Activated CD8-positive, alpha-beta memory T cell treated with anti-CD3 and anti-CD28 coated beads for 48 hours (primary cell): ENCODE measurements around the gene ABHD16B.
A peak's percentile ranks its signal among the peaks of the same experiment; 100 is the strongest.

Experiments
- DNase-seq, 3 experiments: peaks; one replicate each; pipeline ENCODE4 v3.0.0-alpha.2; 2020; ENCODE audit warnings: low read depth in 2 of 3, low spot score in 2 of 3

ABHD16B gene

DNA sequence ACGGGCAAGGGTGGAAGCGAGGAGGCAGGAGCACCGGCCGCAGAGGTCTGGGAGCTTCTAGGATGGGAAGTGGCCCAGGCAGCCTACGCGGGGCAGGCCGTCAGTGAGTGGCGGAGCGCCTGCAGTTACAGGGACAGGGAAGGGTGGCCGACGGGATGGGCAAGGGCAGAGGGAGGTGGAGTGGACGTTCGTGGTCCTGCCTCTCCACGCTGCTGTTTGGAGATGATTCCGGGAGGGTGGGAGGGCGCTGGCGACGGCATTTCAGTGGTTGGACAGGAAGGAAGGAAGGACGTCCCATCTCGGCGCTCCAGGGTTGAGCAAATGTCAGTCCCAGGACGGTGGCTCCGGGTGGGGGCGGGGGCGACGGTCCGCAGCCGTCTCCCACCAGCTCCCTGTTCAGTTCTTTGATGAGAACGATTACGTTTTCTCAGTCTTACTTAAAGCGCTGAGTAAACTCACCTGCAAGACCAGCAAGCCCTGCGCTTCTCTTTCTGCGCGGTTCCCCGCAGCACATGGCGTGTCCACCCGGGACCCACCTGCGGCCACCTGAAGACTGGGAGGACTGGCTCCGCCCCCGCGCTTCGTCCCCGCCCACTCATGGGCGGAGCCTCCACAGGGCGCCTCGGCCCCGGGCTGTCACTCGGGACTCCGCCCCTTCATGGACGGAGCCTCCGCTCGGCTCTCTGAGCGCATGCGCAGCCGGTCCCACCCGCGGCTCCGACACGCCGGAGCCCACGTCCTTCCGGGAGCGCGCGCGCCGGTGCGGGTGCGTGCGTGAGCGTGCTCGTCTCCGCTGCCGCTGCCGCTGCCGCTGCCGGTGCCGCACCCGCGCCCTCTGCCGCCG is 33.3 kb downstream of the ABHD16B start, which contains the start of gene DNAJC5:
Gene DNAJC5 (plus strand): TSS at position 769 of the 844 bp plus-strand sequence. CDS start 33,220 bp downstream, outside the sequence.
- DNase-seq: peak; percentile 77 to 94 (median 91)

DNA sequence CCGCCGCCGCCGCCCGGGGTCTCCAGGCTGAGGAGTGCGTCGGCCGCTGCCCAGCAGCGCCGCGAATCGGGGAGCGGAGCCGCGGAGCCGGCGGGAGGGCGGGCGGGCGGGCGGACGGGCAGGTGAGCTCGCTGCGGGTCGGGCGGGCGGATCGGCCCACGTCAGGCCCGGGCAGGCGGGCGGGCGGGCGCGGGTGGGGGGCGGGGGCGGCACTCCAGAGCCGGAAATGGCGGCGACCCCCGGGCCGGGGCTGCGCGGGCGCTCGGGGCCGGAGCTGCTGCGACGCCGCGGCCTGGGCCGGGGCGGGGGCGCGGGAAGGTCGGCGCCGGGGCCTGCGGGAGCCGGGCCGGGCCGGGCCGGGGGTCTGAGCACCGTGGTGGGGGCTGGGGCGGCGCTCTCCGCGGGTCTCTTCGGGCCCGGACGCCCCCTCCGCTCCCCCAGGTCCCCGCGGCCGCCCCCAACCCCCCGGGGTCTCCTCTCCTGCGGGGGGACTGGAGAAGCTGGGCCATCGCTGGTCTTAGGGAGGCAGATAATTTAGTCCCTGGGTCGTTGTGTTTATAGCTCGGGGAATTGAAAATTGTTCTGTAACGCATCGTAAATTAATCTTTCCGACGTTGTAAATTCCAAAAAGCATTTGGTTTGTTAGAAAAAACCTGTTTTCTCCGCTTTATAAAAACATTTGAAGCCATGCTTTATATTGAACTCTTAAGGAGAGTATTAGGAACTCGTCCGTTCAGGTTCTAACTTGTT is 34.1 kb downstream of the ABHD16B start:
- no peak for DNase-seq

DNA sequence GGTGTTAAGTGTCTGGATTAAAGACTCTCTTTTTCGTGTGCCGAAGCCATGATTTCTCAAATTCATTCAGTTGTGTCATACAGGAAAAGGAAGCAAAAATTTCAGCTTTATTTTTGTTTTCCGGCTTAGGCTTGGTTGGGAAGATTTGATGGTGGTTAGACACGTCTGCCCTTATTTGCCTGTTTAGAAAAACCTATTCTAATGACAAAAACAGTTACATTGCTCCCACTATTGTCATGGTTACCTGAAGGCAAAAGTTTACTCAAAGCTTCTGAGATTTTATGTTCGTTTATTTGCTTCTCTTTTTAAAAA is 34.6 kb downstream of the ABHD16B start:
- DNase-seq: no peak

DNA sequence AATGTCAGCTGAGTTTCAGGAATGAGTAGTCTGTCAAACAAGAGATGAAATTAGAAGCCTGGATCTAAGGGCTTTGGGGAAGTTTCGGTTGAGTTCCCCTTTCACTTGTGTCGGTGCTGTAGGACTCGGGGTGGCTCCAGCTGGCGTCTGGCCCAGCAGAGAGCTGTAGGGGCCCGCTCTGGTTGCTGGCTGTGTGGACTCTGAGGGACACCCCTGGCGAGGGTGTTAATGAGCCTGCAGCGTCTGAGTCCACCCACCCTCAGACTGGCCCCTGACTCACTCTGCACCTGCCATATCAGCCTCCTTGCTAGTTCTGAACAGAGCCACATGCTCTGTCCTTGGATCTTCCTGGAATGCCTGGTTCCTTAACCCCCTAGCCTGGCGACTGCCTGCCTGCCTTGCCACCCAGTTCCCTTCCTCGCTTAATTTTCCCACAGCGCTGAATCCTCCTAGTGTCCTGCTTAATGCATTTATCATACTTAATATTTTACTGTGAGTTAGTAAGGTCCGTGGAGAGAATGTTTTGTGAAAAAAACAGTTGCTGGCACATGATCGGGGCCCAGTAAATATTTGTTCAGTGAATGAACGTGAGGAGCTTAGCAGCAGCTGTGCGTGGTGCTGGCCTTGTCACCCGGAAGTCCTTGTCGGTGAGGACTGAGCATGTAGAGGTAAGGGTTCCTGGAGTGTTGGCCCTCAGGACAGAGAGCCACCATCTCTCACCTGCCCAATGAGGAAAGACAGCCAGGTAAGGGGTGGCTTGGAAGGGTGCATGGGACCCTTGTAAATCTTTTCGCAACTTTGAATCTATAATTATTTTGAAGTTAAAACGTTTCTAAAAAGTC is 35.2 kb downstream of the ABHD16B start:
- DNase-seq: no peak

DNA sequence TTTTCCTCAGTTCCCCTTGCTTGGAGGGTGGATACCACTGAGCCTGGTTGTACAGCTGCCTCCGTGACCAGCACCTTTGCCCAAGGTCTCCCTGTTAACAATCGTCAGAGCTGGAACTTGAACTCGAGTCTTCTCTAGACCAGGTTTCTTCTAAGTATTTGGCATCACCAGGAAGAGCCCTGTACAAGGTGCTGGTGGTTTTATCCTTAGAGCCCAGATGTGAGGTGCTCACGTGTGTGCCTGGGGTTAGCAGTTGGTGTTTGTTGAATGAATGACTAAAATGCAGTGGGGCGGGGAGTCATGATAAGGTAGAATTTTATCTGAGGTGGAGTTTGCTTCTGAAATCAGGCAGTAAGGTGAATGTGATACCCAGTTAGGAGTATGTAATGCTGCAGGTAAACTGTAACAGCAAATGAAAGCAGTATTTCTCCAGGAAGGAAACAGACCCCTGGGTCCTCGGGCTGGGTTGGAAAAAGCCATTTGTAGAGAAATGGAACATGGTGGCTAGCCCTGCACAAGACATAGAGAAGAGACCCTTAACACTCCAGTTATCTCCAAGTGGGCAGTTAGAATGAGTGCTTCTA is 36.8 kb downstream of the ABHD16B start:
- DNase-seq: no peak

DNA sequence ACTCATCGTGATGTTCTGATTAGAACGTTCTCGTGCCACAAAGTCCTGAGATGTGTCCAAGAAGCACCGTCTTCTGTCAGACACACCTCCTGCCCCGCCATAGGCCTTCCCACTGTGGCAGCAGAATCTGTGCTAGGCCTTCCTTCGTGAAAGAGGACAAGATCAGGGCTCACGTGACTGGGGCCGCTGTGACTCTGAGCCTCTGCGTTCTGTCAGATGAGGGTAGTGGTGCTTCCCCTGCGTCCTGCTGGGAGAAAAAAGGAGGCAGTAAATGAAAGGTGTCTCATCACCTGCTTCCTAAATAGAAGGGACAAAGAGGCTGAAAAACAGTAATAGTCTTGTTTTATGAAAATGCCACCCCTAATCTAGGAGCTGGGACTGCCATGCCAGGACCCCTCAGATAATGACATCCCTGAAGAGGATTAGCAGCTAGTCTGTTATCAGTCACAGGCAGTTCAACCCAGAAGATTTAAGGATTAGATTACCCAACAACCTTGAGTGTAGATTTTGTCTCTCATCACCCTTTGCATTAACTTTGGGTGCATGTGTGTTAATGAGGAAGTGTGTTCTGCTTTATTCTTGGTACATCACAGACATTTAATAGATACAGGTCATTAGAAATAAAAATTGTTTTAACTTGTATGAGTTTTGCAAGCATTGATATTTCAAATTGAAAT is 37.7 kb downstream of the ABHD16B start:
- no peak for DNase-seq

DNA sequence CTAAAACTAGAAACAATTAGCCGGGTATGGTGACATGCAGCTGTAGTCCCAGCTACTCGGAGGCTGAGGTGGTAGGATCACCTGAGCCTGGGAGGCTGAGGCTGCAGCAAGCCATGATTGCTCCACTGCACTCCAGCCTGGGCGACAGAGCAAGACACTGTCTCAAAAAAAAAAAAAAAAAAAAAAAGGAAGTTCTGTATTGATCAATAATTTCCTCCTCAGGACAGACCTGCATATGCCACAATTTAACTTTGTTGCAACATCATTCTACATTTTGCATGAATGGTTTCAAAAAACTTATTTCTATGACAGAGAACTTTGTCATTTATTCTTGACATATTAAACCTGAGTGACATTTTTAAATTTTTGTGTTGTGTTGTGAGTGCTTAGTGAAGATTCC is 39.1 kb downstream of the ABHD16B start:
- DNase-seq: no peak

DNA sequence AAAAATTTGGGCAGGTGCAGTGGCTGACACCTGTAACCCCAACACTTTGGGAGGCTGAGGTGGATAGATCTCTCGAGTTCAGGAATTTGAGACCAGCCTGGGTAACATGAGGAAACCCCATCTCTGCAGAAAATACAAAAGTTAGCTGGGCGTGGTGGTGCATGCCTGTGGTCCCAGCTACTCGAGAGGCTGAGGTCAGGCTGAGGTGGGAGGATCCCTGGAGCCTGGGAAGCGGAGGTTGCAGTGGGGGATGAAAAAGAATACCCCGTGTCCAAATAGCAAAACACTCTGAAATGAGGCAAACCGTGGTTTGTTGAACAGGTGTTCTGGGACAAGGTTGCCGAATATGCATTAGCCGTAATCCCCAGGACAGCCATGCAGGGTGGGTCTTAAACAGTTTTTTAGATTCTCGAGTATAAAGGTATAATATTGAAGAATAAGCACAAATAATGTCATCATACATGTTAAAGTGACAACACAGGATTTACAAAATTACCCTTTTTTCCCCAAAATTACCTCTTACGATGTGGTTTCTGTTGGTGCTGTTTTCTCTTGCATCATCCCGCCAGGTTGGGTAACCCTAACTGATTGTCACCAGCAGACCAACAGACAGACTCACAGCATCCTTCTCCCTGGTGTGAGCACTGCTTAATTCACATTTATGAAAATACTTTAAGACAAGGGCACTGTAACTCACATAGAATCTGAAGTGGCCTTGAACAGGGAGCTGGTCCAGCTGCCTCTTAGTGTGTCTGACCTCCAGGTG is 42.7 kb downstream of the ABHD16B start:
- no peak for DNase-seq

DNA sequence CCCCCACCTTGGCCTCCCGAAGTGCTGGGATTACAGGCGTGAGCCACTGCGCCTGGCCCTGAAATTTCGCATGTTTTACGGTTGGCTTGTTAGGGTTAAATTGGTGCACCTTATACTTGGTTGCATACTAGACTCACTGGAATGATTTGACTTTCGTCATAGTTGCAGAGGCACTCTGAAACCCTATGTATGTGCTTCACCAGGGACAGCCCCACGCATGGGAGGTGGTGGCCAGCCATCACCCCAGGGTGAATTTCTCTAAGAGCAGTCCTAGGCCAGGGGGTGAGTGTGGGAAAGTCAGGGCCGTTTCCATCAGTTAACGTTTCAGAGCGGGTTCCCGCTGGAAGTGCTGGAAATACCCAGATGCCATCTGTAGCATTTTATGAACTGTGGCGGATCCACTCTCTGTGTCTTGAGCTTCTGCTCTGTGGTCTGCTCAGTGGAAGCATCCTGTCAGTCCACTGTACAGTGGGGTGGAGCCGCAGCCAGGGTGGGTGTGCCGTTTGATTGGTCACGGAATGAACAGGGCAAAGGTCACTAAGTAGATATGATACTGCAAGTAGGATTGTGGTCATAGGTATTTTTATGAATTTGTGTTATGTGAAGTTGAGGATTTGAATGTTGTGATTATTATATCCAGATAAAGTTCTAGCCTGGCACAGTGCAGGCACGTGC is 46.8 kb downstream of the ABHD16B start:
- DNase-seq: no peak

DNA sequence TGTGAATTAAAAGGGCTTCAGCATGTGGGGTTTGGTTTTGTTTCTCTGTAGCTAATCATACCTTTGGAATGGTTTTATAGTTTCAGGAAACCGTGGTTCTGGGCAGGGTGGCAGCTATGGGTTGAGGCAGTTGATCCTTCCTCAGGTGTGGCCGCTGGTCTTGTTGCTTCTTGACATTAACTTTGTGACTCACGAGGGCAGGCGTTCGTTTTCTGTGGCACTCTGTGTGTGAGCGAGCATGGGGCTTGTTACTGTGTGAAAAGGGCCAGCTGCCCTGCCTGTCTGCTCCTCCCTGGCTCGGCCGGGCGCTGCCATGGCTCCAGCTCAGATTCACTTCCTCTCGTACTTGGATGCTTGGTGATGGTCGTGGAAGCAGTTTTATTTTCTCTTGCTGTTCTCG is 49.9 kb downstream of the ABHD16B start:
- no peak for DNase-seq
